Effector memory CD8-positive, alpha-beta T cell (primary cell): ENCODE results near the gene SRSF10.
"Not testable (repeated sequence)": the region's sequence is repeated elsewhere in the genome, so short reads cannot be mapped to it uniquely, and the experiment has no call there.

Experiments used
- ATAC-seq: fragments of 150-1000 bp; cut with Tn5 transposase; replicated peaks from 2 replicates; pipeline ENCODE4 v1.10.0; 2021; ENCODE audit warnings: mild to moderate bottlenecking, moderate library complexity
- DNase-seq, 3 experiments: peaks; one replicate each; pipeline ENCODE4 v3.0.0; 2021
- H3K27ac Mint-ChIP-seq, 2 donors: one replicate each; pipeline ENCODE4 v1.8.0; 2022; ENCODE audit warnings: mild to moderate bottlenecking in 2 of 2, mixed read lengths in 2 of 2, moderate library complexity in 2 of 2
- H3K27me3 Mint-ChIP-seq, 2 donors: one replicate each; pipeline ENCODE4 v1.8.0; 2022; ENCODE audit warnings: mixed read lengths in 2 of 2
- H3K36me3 Mint-ChIP-seq: one replicate; pipeline ENCODE4 v1.8.0; 2022; ENCODE audit warnings: mild to moderate bottlenecking, moderate library complexity, mixed read lengths; ENCODE audit not compliant: insufficient read depth
- H3K4me1 Mint-ChIP-seq, 2 donors: one replicate each; pipeline ENCODE4 v1.8.0; 2022; ENCODE audit warnings: low read depth in 2 of 2, mixed read lengths in 2 of 2
- H3K4me3 Mint-ChIP-seq, 2 donors: one replicate each; pipeline ENCODE4 v1.8.0; 2022; ENCODE audit warnings: mild to moderate bottlenecking in 2 of 2, mixed read lengths in 2 of 2, moderate library complexity in 2 of 2
- H3K9me3 Mint-ChIP-seq, 2 donors: one replicate each; pipeline ENCODE4 v1.8.0; 2022; ENCODE audit warnings: mixed read lengths in 2 of 2

The SRSF10 gene

GRCh38 chr1:24008574-24009184 lies 28.6 kb upstream of the SRSF10 start:
- H3K4me1 Mint-ChIP-seq, DNase-seq, H3K9me3 Mint-ChIP-seq, H3K27ac Mint-ChIP-seq, H3K36me3 Mint-ChIP-seq, ATAC-seq, H3K4me3 Mint-ChIP-seq: not testable (repeated sequence)
- peaks cover 41 to 56% of the 10 kb centered on the region in 2 donors for H3K27me3 Mint-ChIP-seq

- Mint-ChIP-seq H3K27me3 (peaks cover 28 to 47% of the 10 kb centered on the region in 2 donors), H3K4me3 (no peak overlapping the region), H3K36me3 (no peaks in the 10 kb centered on the region), H3K27ac (no peak overlapping the region), H3K9me3 (no peaks in the 10 kb centered on the region), H3K4me1 (peaks cover 0 to 2% of the 10 kb centered on the region in 2 donors)
- no peak for DNase-seq
- no peak for ATAC-seq
Observed at GRCh38 chr1:24007079-24007478, 27.0 kb upstream of the SRSF10 start.

- ATAC-seq (no peak), DNase-seq (no peak)
- H3K4me1 Mint-ChIP-seq, result no peaks in the 10 kb centered on the region
- H3K4me3 Mint-ChIP-seq, result no peak overlapping the region
- H3K27me3 Mint-ChIP-seq, result peaks cover 21 to 35% of the 10 kb centered on the region in 2 donors
- no peaks in the 10 kb centered on the region for H3K9me3 Mint-ChIP-seq
- H3K27ac Mint-ChIP-seq, result no peak overlapping the region
- no peaks in the 10 kb centered on the region for H3K36me3 Mint-ChIP-seq
Observed at GRCh38 chr1:24005163-24005562, 25.0 kb upstream of the SRSF10 start.

- Mint-ChIP-seq H3K4me1 (peaks cover 0 to 1% of the 10 kb centered on the region in 2 donors), H3K27me3 (peaks cover 14 to 25% of the 10 kb centered on the region in 2 donors), H3K27ac (no peak overlapping the region), H3K9me3 (no peaks in the 10 kb centered on the region), H3K36me3 (no peaks in the 10 kb centered on the region), H3K4me3 (no peak overlapping the region)
- no peak for DNase-seq
- ATAC-seq, result no peak
Observed at GRCh38 chr1:24004132-24004531, 24.0 kb upstream of the SRSF10 start.

GRCh38 chr1:24003331-24003972 lies 23.3 kb upstream of the SRSF10 start:
- peaks cover 0 to 3% of the 10 kb centered on the region in 2 donors for H3K4me1 Mint-ChIP-seq
- no peak for DNase-seq
- no peaks in the 10 kb centered on the region for H3K36me3 Mint-ChIP-seq
- peaks cover 14 to 25% of the 10 kb centered on the region in 2 donors for H3K27me3 Mint-ChIP-seq
- H3K4me3 Mint-ChIP-seq, result no peak overlapping the region
- ATAC-seq, result no peak
- H3K27ac Mint-ChIP-seq, result no peak overlapping the region
- H3K9me3 Mint-ChIP-seq, result no peaks in the 10 kb centered on the region

- Mint-ChIP-seq H3K9me3 (no peaks in the 10 kb centered on the region), H3K36me3 (no peaks in the 10 kb centered on the region), H3K4me1 (peaks cover 0 to 3% of the 10 kb centered on the region in 2 donors), H3K4me3 (no peak overlapping the region), H3K27me3 (peaks cover 14 to 25% of the 10 kb centered on the region in 2 donors), H3K27ac (no peak overlapping the region)
- DNase-seq (no peak), ATAC-seq (no peak)
Observed at GRCh38 chr1:24002695-24003094, 22.6 kb upstream of the SRSF10 start.

- peaks cover 0 to 3% of the 10 kb centered on the region in 2 donors for H3K4me1 Mint-ChIP-seq
- H3K4me3 Mint-ChIP-seq, result no peak overlapping the region
- DNase-seq (no peak), ATAC-seq (no peak)
- H3K27me3 Mint-ChIP-seq, result peaks cover 5 to 26% of the 10 kb centered on the region in 2 donors
- H3K9me3 Mint-ChIP-seq, result no peaks in the 10 kb centered on the region
- no peak overlapping the region for H3K27ac Mint-ChIP-seq
- H3K36me3 Mint-ChIP-seq, result no peaks in the 10 kb centered on the region
Observed at GRCh38 chr1:23999156-23999671, 19.1 kb upstream of the SRSF10 start.

GRCh38 chr1:23997812-23998211 lies 17.7 kb upstream of the SRSF10 start:
- Mint-ChIP-seq H3K27me3 (peaks cover 5 to 15% of the 10 kb centered on the region in 2 donors), H3K4me3 (no peak overlapping the region), H3K4me1 (peaks cover 0 to 3% of the 10 kb centered on the region in 2 donors), H3K27ac (no peak overlapping the region), H3K9me3 (no peaks in the 10 kb centered on the region), H3K36me3 (no peaks in the 10 kb centered on the region)
- no peak for ATAC-seq
- no peak for DNase-seq

DNA sequence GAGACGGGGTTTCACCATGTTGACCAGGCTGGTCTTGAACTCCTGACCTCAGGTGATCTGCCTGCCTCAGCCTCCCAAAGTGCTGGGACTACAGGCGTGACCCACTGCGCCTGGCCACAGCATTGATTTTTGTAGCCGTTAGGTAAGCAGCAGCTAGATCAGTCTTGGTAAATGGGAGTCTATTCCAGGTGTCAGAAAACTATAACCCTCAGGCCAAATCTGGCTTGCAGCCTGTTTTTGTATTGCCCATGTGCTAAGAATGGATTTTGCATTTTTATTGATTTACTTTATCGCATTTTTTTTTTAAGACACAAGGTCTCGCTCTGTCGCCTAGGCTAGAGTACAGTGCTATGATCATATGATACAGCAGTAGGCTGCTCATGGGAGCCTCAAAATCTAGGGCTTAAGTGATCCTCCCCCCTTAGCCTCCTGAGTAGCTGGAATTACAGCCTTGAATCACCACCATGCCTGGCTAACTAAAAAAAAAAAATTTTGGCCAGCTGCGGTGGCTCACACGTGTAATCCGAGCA lies 16.6 kb upstream of the SRSF10 start:
- Mint-ChIP-seq H3K27me3 (peaks cover 3 to 13% of the 10 kb centered on the region in 2 donors), H3K27ac (no peak overlapping the region), H3K36me3 (no peaks in the 10 kb centered on the region), H3K4me3 (no peak overlapping the region), H3K4me1 (peaks cover 0 to 3% of the 10 kb centered on the region in 2 donors), H3K9me3 (no peaks in the 10 kb centered on the region)
- DNase-seq (no peak), ATAC-seq (no peak)

- DNase-seq (no peak), ATAC-seq (no peak)
- Mint-ChIP-seq H3K27ac (peak overlapping the region in 1 of 2 donors; percentile 44), H3K4me1 (peaks cover 0 to 3% of the 10 kb centered on the region in 2 donors), H3K9me3 (no peaks in the 10 kb centered on the region), H3K36me3 (no peaks in the 10 kb centered on the region), H3K27me3 (peaks cover 0 to 7% of the 10 kb centered on the region in 2 donors), H3K4me3 (no peak overlapping the region)
Observed at GRCh38 chr1:23995431-23995837, 15.3 kb upstream of the SRSF10 start.

DNA sequence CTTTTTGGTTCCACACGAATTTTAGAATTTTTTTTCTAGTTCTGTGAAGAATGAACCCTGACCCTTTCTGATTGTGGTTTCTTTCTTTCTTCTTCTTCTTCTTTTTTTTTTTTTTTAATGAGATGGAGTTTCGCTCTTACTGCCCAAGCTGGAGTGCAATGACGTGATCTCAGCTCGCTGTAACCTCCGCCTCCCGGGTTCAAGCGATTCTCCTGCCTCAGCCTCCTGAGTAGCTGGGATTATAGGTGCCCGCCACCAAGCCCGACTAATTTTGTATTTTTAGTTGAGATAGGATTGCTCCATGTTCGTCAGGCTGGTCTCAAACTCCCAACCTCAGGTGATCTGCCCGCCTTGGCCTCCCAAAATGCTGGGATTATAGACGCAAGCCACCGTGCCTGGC lies 11.9 kb upstream of the SRSF10 start:
- H3K36me3 Mint-ChIP-seq, H3K4me1 Mint-ChIP-seq, H3K27me3 Mint-ChIP-seq, H3K27ac Mint-ChIP-seq, ATAC-seq, H3K4me3 Mint-ChIP-seq, DNase-seq, H3K9me3 Mint-ChIP-seq: not testable (repeated sequence)

GRCh38 chr1:23989263-23989662 lies 9.1 kb upstream of the SRSF10 start:
- H3K36me3 Mint-ChIP-seq, result no peaks in the 10 kb centered on the region
- no peak for ATAC-seq
- no peaks in the 10 kb centered on the region for H3K9me3 Mint-ChIP-seq
- no peak overlapping the region for H3K27ac Mint-ChIP-seq
- H3K4me3 Mint-ChIP-seq, result no peak overlapping the region
- no peaks in the 10 kb centered on the region for H3K27me3 Mint-ChIP-seq
- DNase-seq, result no peak
- no peaks in the 10 kb centered on the region for H3K4me1 Mint-ChIP-seq

DNA sequence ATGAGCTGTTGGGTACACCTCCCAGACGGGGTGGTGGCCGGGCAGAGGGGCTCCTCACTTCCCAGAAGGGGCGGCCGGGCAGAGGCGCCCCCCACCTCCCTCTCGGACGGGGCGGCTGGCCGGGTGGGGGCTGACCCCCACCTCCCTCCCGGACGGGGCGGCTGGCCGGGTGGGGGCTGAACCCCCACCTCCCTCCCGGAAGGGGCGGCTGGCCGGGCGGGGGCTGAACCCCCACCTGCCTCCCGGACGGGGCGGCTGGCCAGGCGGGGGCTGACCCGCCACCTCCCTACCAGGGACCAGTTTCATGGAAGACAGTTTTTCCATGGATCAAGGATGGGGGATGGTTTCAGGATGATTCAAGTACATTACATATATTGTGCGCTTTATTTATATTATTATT lies 6.9 kb upstream of the SRSF10 start:
- not testable (repeated sequence) for H3K9me3 Mint-ChIP-seq, H3K27ac Mint-ChIP-seq, H3K4me3 Mint-ChIP-seq, H3K36me3 Mint-ChIP-seq, H3K4me1 Mint-ChIP-seq, ATAC-seq, H3K27me3 Mint-ChIP-seq, DNase-seq
